HepG2 (cell line): ENCODE measurements around the gene ANAPC1. TPM values are rescaled to one million over a fixed set of nuclear protein-coding genes. Genes with fewer than 3 reads are reported as not detected.

ENCODE experiments used
- ARID4A ChIP-seq: sonication (generic); formaldehyde crosslinking; IDR thresholded peaks from 2 replicates; pipeline ENCODE4 v1.5.0; 2020; ENCODE audit warnings: mild to moderate bottlenecking, missing genetic modification reagents, borderline replicate concordance
- ELF1 ChIP-seq: sonication (generic); formaldehyde crosslinking; IDR thresholded peaks from 2 replicates; pipeline ENCODE4 v1.4.0; 2020; ENCODE audit warnings: missing genetic modification reagents
- TBX2 ChIP-seq: sonication (generic); formaldehyde crosslinking; IDR thresholded peaks from 2 replicates; pipeline ENCODE4 v1.5.0; 2020; ENCODE audit warnings: missing genetic modification reagents, mild to moderate bottlenecking, borderline replicate concordance
- ZBTB10 ChIP-seq: sonication (generic); formaldehyde crosslinking; IDR thresholded peaks from 2 replicates; pipeline ENCODE4 v1.4.0; 2020; ENCODE audit warnings: missing genetic modification reagents, borderline replicate concordance
- ZNF354B ChIP-seq: sonication (generic); formaldehyde crosslinking; IDR thresholded peaks from 2 replicates; pipeline ENCODE4 v1.8.0; 2022; ENCODE audit warnings: mild to moderate bottlenecking, missing genetic modification reagents
- ZNF670 ChIP-seq: sonication (generic); formaldehyde crosslinking; IDR thresholded peaks from 2 replicates; pipeline ENCODE4 v1.8.0; 2022; ENCODE audit warnings: mild to moderate bottlenecking, missing genetic modification reagents, borderline replicate concordance
- ZNF672 ChIP-seq: sonication (generic); formaldehyde crosslinking; IDR thresholded peaks from 2 replicates; pipeline ENCODE4 v1.8.1; 2022; ENCODE audit warnings: missing genetic modification reagents
- polyA plus RNA-seq, 8 experiments: library from polyadenylated mRNA; depleted of rRNA in 3 of 8; stranded (reverse) in 7 of 8; unstranded in 1 of 8; fragments of >200 nt; fragmentation: Illumina TruSeq in 4 of 8; extraction: Trizol in 4 of 8; gene quantifications; 2 replicates each; pipeline versions ENCODE4 v1.2.1 to v1.2.3, GENCODE V29; 2011 to 2016; ENCODE audit warnings: low read depth in 4 of 8, missing spikeins in 1 of 8, mixed read lengths in 1 of 8; ENCODE audit not compliant: insufficient read depth in 1 of 8
- total RNA-seq, 5 experiments: library from RNA; depleted of rRNA; stranded (reverse); fragments of >200 nt; fragmentation: Illumina TruSeq; extraction: Trizol; gene quantifications; 2 replicates each; pipeline ENCODE4 v1.2.3, GENCODE V29; 2016; ENCODE audit warnings: low read depth in 1 of 5
- TF ChIP-seq, protein P1 (sequence below): sonication (generic); formaldehyde crosslinking; IDR thresholded peaks from 2 replicates; pipeline ENCODE4 v1.8.1; 2022; ENCODE audit warnings: mild to moderate bottlenecking, missing genetic modification reagents
- TF ChIP-seq, protein P2 (sequence below), 2 experiments: sonication (generic) in 1 of 2; formaldehyde crosslinking in 1 of 2; IDR thresholded peaks; 2 replicates each; pipeline versions ENCODE4 v1.4.0 to v1.6.1; 2016 to 2020; ENCODE audit warnings: borderline replicate concordance in 1 of 2, low read depth in 1 of 2, mild to moderate bottlenecking in 1 of 2, missing genetic modification reagents in 1 of 2
- TF ChIP-seq, protein P3 (sequence below): sonication (generic); formaldehyde crosslinking; IDR thresholded peaks from 2 replicates; pipeline ENCODE4; 2020; ENCODE audit warnings: missing genetic modification reagents, mild to moderate bottlenecking, borderline replicate concordance

The ANAPC1 gene
- total and polyA plus RNA-seq, 2 of the 13 experiments (the other 11 are each of a cell fraction or from before 2014, with no cell fraction given), result 50.0 to 89.7 TPM

- TF ChIP-seq ZBTB10 (CRISPR knock-in tag), result peak; percentile 43; the same call in 1 of the 2 replicates
- TF ChIP-seq ELF1 (CRISPR knock-in tag), result 0 out of 2 replicates have a peak, but pooled peaks have one; percentile 20
- TF ChIP-seq ARID4A, result peak; percentile 42
- no peak for TF ChIP-seq ZNF354B (CRISPR knock-in tag)
- peak; percentile 57; the same call in 1 of the 2 replicates for TF ChIP-seq ZNF672
- no peak for TF ChIP-seq ZNF670 (CRISPR knock-in tag)
- peak; percentile 27 for TF ChIP-seq TBX2
- TF ChIP-seq, protein P1, sequence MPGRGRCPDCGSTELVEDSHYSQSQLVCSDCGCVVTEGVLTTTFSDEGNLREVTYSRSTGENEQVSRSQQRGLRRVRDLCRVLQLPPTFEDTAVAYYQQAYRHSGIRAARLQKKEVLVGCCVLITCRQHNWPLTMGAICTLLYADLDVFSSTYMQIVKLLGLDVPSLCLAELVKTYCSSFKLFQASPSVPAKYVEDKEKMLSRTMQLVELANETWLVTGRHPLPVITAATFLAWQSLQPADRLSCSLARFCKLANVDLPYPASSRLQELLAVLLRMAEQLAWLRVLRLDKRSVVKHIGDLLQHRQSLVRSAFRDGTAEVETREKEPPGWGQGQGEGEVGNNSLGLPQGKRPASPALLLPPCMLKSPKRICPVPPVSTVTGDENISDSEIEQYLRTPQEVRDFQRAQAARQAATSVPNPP (CRISPR knock-in tag), result peak; percentile 50; the same call in 1 of the 2 replicates
- TF ChIP-seq, protein P2, sequence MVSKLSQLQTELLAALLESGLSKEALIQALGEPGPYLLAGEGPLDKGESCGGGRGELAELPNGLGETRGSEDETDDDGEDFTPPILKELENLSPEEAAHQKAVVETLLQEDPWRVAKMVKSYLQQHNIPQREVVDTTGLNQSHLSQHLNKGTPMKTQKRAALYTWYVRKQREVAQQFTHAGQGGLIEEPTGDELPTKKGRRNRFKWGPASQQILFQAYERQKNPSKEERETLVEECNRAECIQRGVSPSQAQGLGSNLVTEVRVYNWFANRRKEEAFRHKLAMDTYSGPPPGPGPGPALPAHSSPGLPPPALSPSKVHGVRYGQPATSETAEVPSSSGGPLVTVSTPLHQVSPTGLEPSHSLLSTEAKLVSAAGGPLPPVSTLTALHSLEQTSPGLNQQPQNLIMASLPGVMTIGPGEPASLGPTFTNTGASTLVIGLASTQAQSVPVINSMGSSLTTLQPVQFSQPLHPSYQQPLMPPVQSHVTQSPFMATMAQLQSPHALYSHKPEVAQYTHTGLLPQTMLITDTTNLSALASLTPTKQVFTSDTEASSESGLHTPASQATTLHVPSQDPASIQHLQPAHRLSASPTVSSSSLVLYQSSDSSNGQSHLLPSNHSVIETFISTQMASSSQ (IDR thresholded peaks at IDR 0.05; ENCODE audit: low read depth), result no peak
- TF ChIP-seq, protein P2 (CRISPR knock-in tag; IDR thresholded peaks at IDR 0.05; ENCODE audit: borderline replicate concordance), result no peak
- TF ChIP-seq, protein P3, sequence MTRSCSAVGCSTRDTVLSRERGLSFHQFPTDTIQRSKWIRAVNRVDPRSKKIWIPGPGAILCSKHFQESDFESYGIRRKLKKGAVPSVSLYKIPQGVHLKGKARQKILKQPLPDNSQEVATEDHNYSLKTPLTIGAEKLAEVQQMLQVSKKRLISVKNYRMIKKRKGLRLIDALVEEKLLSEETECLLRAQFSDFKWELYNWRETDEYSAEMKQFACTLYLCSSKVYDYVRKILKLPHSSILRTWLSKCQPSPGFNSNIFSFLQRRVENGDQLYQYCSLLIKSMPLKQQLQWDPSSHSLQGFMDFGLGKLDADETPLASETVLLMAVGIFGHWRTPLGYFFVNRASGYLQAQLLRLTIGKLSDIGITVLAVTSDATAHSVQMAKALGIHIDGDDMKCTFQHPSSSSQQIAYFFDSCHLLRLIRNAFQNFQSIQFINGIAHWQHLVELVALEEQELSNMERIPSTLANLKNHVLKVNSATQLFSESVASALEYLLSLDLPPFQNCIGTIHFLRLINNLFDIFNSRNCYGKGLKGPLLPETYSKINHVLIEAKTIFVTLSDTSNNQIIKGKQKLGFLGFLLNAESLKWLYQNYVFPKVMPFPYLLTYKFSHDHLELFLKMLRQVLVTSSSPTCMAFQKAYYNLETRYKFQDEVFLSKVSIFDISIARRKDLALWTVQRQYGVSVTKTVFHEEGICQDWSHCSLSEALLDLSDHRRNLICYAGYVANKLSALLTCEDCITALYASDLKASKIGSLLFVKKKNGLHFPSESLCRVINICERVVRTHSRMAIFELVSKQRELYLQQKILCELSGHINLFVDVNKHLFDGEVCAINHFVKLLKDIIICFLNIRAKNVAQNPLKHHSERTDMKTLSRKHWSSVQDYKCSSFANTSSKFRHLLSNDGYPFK (CRISPR knock-in tag), result peak; percentile 77; the same call in 1 of the 2 replicates
Observed at GRCh38 chr2:111898703-111899514, 14.9 kb upstream of the ANAPC1 start (continued).
